OCI-M2 (cell line): ENCODE results near the gene TAB2.

Experiments used
- DNase-seq: peaks from one replicate; lab custom pipeline; 2025; ENCODE audit not compliant: unreplicated experiment; lab: John Stamatoyannopoulos, UW

TAB2 gene

GRCh38 chr6:149409617-149410016 is 92.1 kb downstream of the TAB2 start:
- DNase-seq, result no peak

- no peak for DNase-seq
Measured at GRCh38 chr6:149410557-149410956, 93.0 kb downstream of the TAB2 start.

GRCh38 chr6:149414009-149414408 is 96.5 kb downstream of the TAB2 start:
- no peak for DNase-seq

GRCh38 chr6:149414821-149415220 is 97.3 kb downstream of the TAB2 start:
- no peak for DNase-seq

GRCh38 chr6:149419696-149420404 is 102.3 kb downstream of the TAB2 start:
- no peak for DNase-seq

GRCh38 chr6:149421132-149421531 is 103.6 kb downstream of the TAB2 start:
- no peak for DNase-seq

- DNase-seq, result no peak
Measured at GRCh38 chr6:149422581-149422980, 105.1 kb downstream of the TAB2 start.

GRCh38 chr6:149423964-149424440 is 106.5 kb downstream of the TAB2 start:
- DNase-seq, result no peak

- no peak for DNase-seq
Measured at GRCh38 chr6:149425224-149425623, 107.7 kb downstream of the TAB2 start.

GRCh38 chr6:149425754-149426153 is 108.2 kb downstream of the TAB2 start:
- DNase-seq, result no peak

- no peak for DNase-seq
Measured at GRCh38 chr6:149428606-149429005, 111.1 kb downstream of the TAB2 start.

- DNase-seq, result no peak
Measured at GRCh38 chr6:149429427-149430360, 112.2 kb downstream of the TAB2 start.

- DNase-seq, result peak; percentile 61
Measured at GRCh38 chr6:149431905-149432775, 114.6 kb downstream of the TAB2 start.

- no peak for DNase-seq
Measured at GRCh38 chr6:149433405-149433804, 115.9 kb downstream of the TAB2 start.

GRCh38 chr6:149433881-149434280 is 116.4 kb downstream of the TAB2 start:
- no peak for DNase-seq

GRCh38 chr6:149435919-149436586 is 118.5 kb downstream of the TAB2 start:
- DNase-seq, result no peak

- DNase-seq, result no peak
Measured at GRCh38 chr6:149436647-149437046, 119.1 kb downstream of the TAB2 start.

- no peak for DNase-seq
Measured at GRCh38 chr6:149437212-149437611, 119.7 kb downstream of the TAB2 start.

- no peak for DNase-seq
Measured at GRCh38 chr6:149438855-149439254, 121.3 kb downstream of the TAB2 start.

- no peak for DNase-seq
Measured at GRCh38 chr6:149439626-149440025, 122.1 kb downstream of the TAB2 start.
